Measurements from ENCODE around the gene IRF2BP2.

- TF ChIP-seq GFI1 (CRISPR knock-in tag; IDR thresholded peaks at IDR 0.05; ENCODE audit: borderline replicate concordance) (no peak), NFE2 (CRISPR knock-in tag; IDR thresholded peaks at IDR 0.05) (no peak), ZNF362 (CRISPR knock-in tag; IDR thresholded peaks at IDR 0.05; ENCODE audit: borderline replicate concordance) (no peak; the same call in 1 of the 2 replicates), HCFC1 (IDR thresholded peaks at IDR 0.05; ENCODE audit: low read depth, low read length) (no peak), ZNF687 (CRISPR knock-in tag; IDR thresholded peaks at IDR 0.05) (no peak), ZNF337 (CRISPR knock-in tag; IDR thresholded peaks at IDR 0.05; ENCODE audit: borderline replicate concordance, low read depth) (no peak), ATF5 (CRISPR knock-in tag; IDR thresholded peaks at IDR 0.05; ENCODE audit: low read depth) (no peak), NFRKB (IDR thresholded peaks at IDR 0.05) (no peak), ZNF407 (CRISPR knock-in tag; IDR thresholded peaks at IDR 0.05; ENCODE audit: not compliant biosample characterization) (no peak), CEBPB (IDR thresholded peaks at IDR 0.05; ENCODE audit: borderline replicate concordance, low read depth, low read length) (no peak), ESRRA (CRISPR knock-in tag; IDR thresholded peaks at IDR 0.05; ENCODE audit: low read depth) (no peak), DZIP1 (CRISPR knock-in tag; IDR thresholded peaks at IDR 0.05) (no peak), ZNF678 (CRISPR knock-in tag; IDR thresholded peaks at IDR 0.05) (no peak), NRL (CRISPR knock-in tag; IDR thresholded peaks at IDR 0.05; ENCODE audit: borderline replicate concordance) (no peak)
Observed at GRCh38 chr1:234605983-234606783, 3.8 kb downstream of the IRF2BP2 start.

Measured in HepG2 (cell line).